ENCODE data around the gene FGFR3. TPM values are rescaled to one million over a fixed set of nuclear protein-coding genes. Genes with fewer than 3 reads are reported as not detected.

The FGFR3 gene
- polyA plus RNA-seq, 1 donor from 2014 or later = 0.48 TPM

- TF ChIP-seq EP300 (conservative IDR thresholded peaks at IDR 0.05; ENCODE audit: poor library complexity, severe bottlenecking) (no peak), MXI1 (conservative IDR thresholded peaks at IDR 0.05; ENCODE audit: poor library complexity, severe bottlenecking) (no peak), RAD21 (conservative IDR thresholded peaks at IDR 0.05) (no peak), POLR2AphosphoS5 (IDR thresholded peaks at IDR 0.05) (no peak)
These were observed 38.8 kb upstream of the FGFR3 start (continued) for GRCh38 chr4:1754336-1754735.

- Histone ChIP-seq H3K27ac (ENCODE audit: low read length) (no peak overlapping the region), H3K4me2 (ENCODE audit: low read length) (no peak overlapping the region), H3K9me2 (ENCODE audit: insufficient read depth, low read length) (no peaks in the 10 kb centered on the region), H3K9me3 (ENCODE audit: low read length) (no peaks in the 10 kb centered on the region), H2AFZ (ENCODE audit: low read depth, low read length) (no peak overlapping the region), H3F3A (ENCODE audit: insufficient read depth, low read length, poor library complexity, severe bottlenecking) (no peaks in the 10 kb centered on the region), H3K4me3 (ENCODE audit: low read length) (no peak overlapping the region), H3K79me2 (replicated peaks; ENCODE audit: insufficient read depth, low read length) (no peaks in the 10 kb centered on the region), H3K9ac (ENCODE audit: low read length) (no peak overlapping the region), H4K20me1 (ENCODE audit: insufficient read depth) (no peaks in the 10 kb centered on the region), H3K27me3 (ENCODE audit: insufficient read depth, low read depth, low read length) (no peaks in the 10 kb centered on the region), H3K36me3 (ENCODE audit: insufficient read depth, low read length) (no peaks in the 10 kb centered on the region)
- no peak for TF ChIP-seq CTCF (IDR thresholded peaks at IDR 0.05; ENCODE audit: poor library complexity, severe bottlenecking)
- TF ChIP-seq POLR2AphosphoS5 (IDR thresholded peaks at IDR 0.05) = no peak
- TF ChIP-seq EP300 (conservative IDR thresholded peaks at IDR 0.05; ENCODE audit: poor library complexity, severe bottlenecking) = no peak
- TF ChIP-seq REST (IDR thresholded peaks at IDR 0.05; ENCODE audit: borderline replicate concordance) = no peak
- no peak for TF ChIP-seq TAF1 (IDR thresholded peaks at IDR 0.05; ENCODE audit: low read depth)
- no peak for TF ChIP-seq MXI1 (conservative IDR thresholded peaks at IDR 0.05; ENCODE audit: poor library complexity, severe bottlenecking)
- no peak for TF ChIP-seq RAD21 (conservative IDR thresholded peaks at IDR 0.05)
- TF ChIP-seq SMC3 (conservative IDR thresholded peaks at IDR 0.05; ENCODE audit: poor library complexity) = no peak
- TF ChIP-seq EZH2 (IDR thresholded peaks at IDR 0.05; ENCODE audit: borderline replicate concordance, insufficient read depth, low read length, poor library complexity, severe bottlenecking) = no peak
These were observed 37.8 kb upstream of the FGFR3 start for GRCh38 chr4:1755297-1755696.

- TF ChIP-seq EP300 (conservative IDR thresholded peaks at IDR 0.05; ENCODE audit: poor library complexity, severe bottlenecking) (no peak), SMC3 (conservative IDR thresholded peaks at IDR 0.05; ENCODE audit: poor library complexity) (no peak), RAD21 (conservative IDR thresholded peaks at IDR 0.05) (no peak), REST (IDR thresholded peaks at IDR 0.05; ENCODE audit: borderline replicate concordance) (no peak), CTCF (IDR thresholded peaks at IDR 0.05; ENCODE audit: poor library complexity, severe bottlenecking) (no peak), POLR2AphosphoS5 (IDR thresholded peaks at IDR 0.05) (no peak), TAF1 (IDR thresholded peaks at IDR 0.05; ENCODE audit: low read depth) (no peak), MXI1 (conservative IDR thresholded peaks at IDR 0.05; ENCODE audit: poor library complexity, severe bottlenecking) (no peak), EZH2 (IDR thresholded peaks at IDR 0.05; ENCODE audit: borderline replicate concordance, insufficient read depth, low read length, poor library complexity, severe bottlenecking) (no peak)
- H3K9me3 ChIP-seq (ENCODE audit: low read length) = no peaks in the 10 kb centered on the region
- no peaks in the 10 kb centered on the region for H4K20me1 ChIP-seq (ENCODE audit: insufficient read depth)
- H3K4me2 ChIP-seq (ENCODE audit: low read length) = no peak overlapping the region
- no peaks in the 10 kb centered on the region for H3K36me3 ChIP-seq (ENCODE audit: insufficient read depth, low read length)
- no peak overlapping the region for H3K4me3 ChIP-seq (ENCODE audit: low read length)
- no peaks in the 10 kb centered on the region for H3F3A ChIP-seq (ENCODE audit: insufficient read depth, low read length, poor library complexity, severe bottlenecking)
- no peak overlapping the region for H2AFZ ChIP-seq (ENCODE audit: low read depth, low read length)
- H3K9ac ChIP-seq (ENCODE audit: low read length) = no peak overlapping the region
- H3K9me2 ChIP-seq (ENCODE audit: insufficient read depth, low read length) = no peaks in the 10 kb centered on the region
- no peaks in the 10 kb centered on the region for H3K79me2 ChIP-seq (replicated peaks; ENCODE audit: insufficient read depth, low read length)
- H3K27me3 ChIP-seq (ENCODE audit: insufficient read depth, low read depth, low read length) = no peaks in the 10 kb centered on the region
- no peak overlapping the region for H3K27ac ChIP-seq (ENCODE audit: low read length)
These were observed 37.0 kb upstream of the FGFR3 start for GRCh38 chr4:1756079-1756478.
